Stimulated activated CD8-positive, alpha-beta memory T cell treated with anti-CD3 and anti-CD28 coated beads, Interleukin-7, amount 100 ng/mL, for 1 hour (primary cell): ENCODE measurements around the gene AEBP1.

Experiments
- DNase-seq, 2 donors: peaks; one replicate each; pipeline ENCODE4 v3.0.0-alpha.2; 2020; ENCODE audit warnings: low read depth in 2 of 2

The AEBP1 gene

GRCh38 chr7:44104860-44105771 is 971 bp downstream of the AEBP1 start:
- DNase-seq: no peak

GRCh38 chr7:44105832-44106231 is 1.7 kb downstream of the AEBP1 start:
- DNase-seq: no peak

- DNase-seq: no peak
Measured at GRCh38 chr7:44106311-44107065, 2.3 kb downstream of the AEBP1 start.

- no peak for DNase-seq
Measured at GRCh38 chr7:44107116-44107960, 3.2 kb downstream of the AEBP1 start.

- DNase-seq: no peak
Measured at GRCh38 chr7:44107961-44108767, 4.0 kb downstream of the AEBP1 start.

GRCh38 chr7:44108768-44109750 is 4.9 kb downstream of the AEBP1 start:
- DNase-seq: no peak

- DNase-seq: no peak
Measured at GRCh38 chr7:44109991-44110390, 5.8 kb downstream of the AEBP1 start.

GRCh38 chr7:44110719-44111635 is 6.8 kb downstream of the AEBP1 start:
- no peak for DNase-seq

- no peak for DNase-seq
Measured at GRCh38 chr7:44111761-44112160, 7.6 kb downstream of the AEBP1 start.

- no peak for DNase-seq
Measured at GRCh38 chr7:44112231-44112996, 8.3 kb downstream of the AEBP1 start.

- DNase-seq: no peak
Measured at GRCh38 chr7:44112997-44113763, 9.0 kb downstream of the AEBP1 start.

- DNase-seq: no peak
Measured at GRCh38 chr7:44113764-44114354, 9.7 kb downstream of the AEBP1 start.

- DNase-seq: no peak
Measured at GRCh38 chr7:44114586-44115310, 10.6 kb downstream of the AEBP1 start.

GRCh38 chr7:44116087-44116788 is 12.1 kb downstream of the AEBP1 start:
- no peak for DNase-seq
